ENCODE data around the gene STBD1. TPM values are rescaled to one million over a fixed set of nuclear protein-coding genes. Genes with fewer than 3 reads are reported as not detected.

The STBD1 gene
- total and polyA plus RNA-seq, 9 of the 15 experiments (the other 6 are each of a cell fraction or from before 2014, with no cell fraction given): 0.08 to 0.64 (median 0.27) TPM; not detected in 2

- Histone ChIP-seq H3K9me3 (replicated peaks; ENCODE audit: control insufficient read depth, insufficient read depth, low read depth, low read length) (no peaks in the 10 kb centered on the region; the same call in 1 of the 2 replicates), H3K4me3 (no peak overlapping the region), H3K27me3 (ENCODE audit: control insufficient read depth in 2 of 2, insufficient read depth in 2 of 2, low read length in 2 of 2) (no peaks in the 10 kb centered on the region), H2AFZ (ENCODE audit: low read depth, low read length) (no peak overlapping the region), H3K4me1 (replicated peaks in 1 of 2; ENCODE audit: control insufficient read depth in 2 of 2, insufficient read depth in 2 of 2, low read length in 2 of 2) (no peaks in the 10 kb centered on the region), H3K9me1 (ENCODE audit: control insufficient read depth, insufficient read depth, low read length) (no peaks in the 10 kb centered on the region), H3K79me2 (ENCODE audit: control insufficient read depth, insufficient read depth, low read length) (no peaks in the 10 kb centered on the region), H3K27ac (ENCODE audit: extremely low read depth, low read depth, low read length) (no peak overlapping the region), H3K9ac (ENCODE audit: insufficient read depth in 1 of 2, low read depth in 2 of 2, low read length in 2 of 2) (no peak overlapping the region), H4K20me1 (replicated peaks; ENCODE audit: control insufficient read depth, insufficient read depth, low read length) (no peaks in the 10 kb centered on the region), H3K4me2 (ENCODE audit: insufficient read depth, low read length) (no peak overlapping the region), H3K36me3 (ENCODE audit: control insufficient read depth, insufficient read depth, low read length) (no peaks in the 10 kb centered on the region)
- TF ChIP-seq ZNF696 (CRISPR knock-in tag; conservative IDR thresholded peaks at IDR 0.05): no peak
- no peak for TF ChIP-seq USF1 (CRISPR knock-in tag; IDR thresholded peaks at IDR 0.05)
- TF ChIP-seq ZNF274 (IDR thresholded peaks at IDR 0.05; ENCODE audit: borderline replicate concordance, low read depth, low read length): no peak
- TF ChIP-seq ZNF76 (CRISPR knock-in tag; IDR thresholded peaks at IDR 0.05; ENCODE audit: borderline replicate concordance): no peak
- no peak for TF ChIP-seq ZBTB49 (CRISPR knock-in tag; IDR thresholded peaks at IDR 0.05; ENCODE audit: borderline replicate concordance)
- no peak for TF ChIP-seq ZNF347 (CRISPR knock-in tag; IDR thresholded peaks at IDR 0.05; ENCODE audit: low read depth)
- TF ChIP-seq ZNF253 (CRISPR knock-in tag; conservative IDR thresholded peaks at IDR 0.05): no peak
- no peak for TF ChIP-seq BRD4 (IDR thresholded peaks at IDR 0.05)
- POLR2A ChIA-PET: no interaction called here
- no TSS peak for BruUV-seq (replicated peaks)
- CTCF ChIA-PET (ENCODE audit: low intra/inter-chr PET ratio): no interaction called here
- WGBS (ENCODE audit: insufficient coverage, low coverage, missing lambda C conversion rate): 66% methylated on average over 7 of the region's 7 CpGs
- ATAC-seq (no peak), FAIRE-seq (no peak), DNase-seq (ENCODE audit: extremely low read depth in 1 of 4, low spot score in 3 of 4) (no peak)
- intact Hi-C loops (cut with micrococcal nuclease): no loop called here
- in situ Hi-C loops (cut with MboI): no loop called here
These were observed 8.9 kb downstream of the STBD1 start for GRCh38 chr4:76315267-76315918.
